GM18867 (cell line): ENCODE data around the gene ZFYVE28.

Experiments used
- ATAC-seq: cut with Tn5 transposase; IDR thresholded peaks from one replicate; pipeline ENCODE4 v1.9.1; 2021; ENCODE audit warnings: mild to moderate bottlenecking, moderate library complexity; ENCODE audit not compliant: unreplicated experiment

Gene ZFYVE28

GRCh38 chr4:2412534-2412884 lies 5.9 kb downstream of the ZFYVE28 start:
- ATAC-seq = peak; percentile 37

DNA sequence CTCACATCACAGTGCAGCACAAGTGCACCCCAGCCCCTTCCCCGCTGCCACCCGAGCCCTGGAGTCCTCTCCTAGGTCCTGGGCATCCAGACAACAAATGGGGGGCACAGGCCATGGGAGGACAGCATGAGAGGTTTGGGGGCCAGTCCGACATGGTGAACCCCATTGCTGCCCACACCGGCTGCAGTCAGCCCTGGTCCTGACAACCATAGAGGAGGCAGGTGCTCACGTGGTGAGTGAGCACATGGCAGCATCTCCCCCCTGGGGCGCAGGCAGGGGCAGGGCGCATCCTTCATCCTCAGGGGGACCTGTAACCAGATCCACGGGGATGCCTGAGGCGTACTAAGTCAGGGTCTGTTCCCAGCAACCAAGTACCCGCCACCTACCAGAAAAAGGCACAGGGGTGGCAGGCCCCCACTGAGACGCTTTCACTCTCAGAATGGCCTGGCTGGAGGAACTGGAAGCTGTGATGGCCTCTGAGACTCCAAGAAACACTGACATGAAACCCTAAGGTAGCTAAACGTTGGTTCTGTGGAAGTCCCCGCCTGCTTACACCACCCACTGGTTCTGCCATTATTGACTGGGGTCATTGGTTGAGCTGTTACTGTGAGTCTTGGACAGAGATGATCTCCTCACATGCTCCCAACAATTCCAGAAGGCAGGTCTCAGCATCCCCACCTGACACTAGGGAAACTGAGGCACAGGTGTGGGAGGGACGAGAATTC lies 6.5 kb downstream of the ZFYVE28 start:
- no peak for ATAC-seq

DNA sequence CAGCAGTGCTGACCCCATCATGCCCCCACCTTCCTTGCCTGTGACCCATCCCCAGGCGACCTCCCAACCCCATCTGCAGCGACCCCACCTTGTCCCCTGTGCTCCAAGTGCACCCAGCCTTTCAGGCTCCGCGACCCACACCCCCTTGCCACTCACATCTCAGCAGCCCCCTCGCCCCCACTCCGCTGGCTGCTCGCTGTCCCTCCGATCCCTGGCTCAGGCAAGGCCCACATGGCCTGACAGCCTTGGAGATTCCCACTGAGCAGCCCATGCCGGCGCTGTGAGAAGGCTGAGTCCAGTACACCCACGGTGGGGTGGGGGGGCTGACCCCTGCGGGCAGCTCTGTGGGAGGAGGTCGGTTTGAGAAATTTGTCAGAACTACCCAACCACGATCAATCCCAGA lies 9.1 kb downstream of the ZFYVE28 start:
- ATAC-seq = no peak

DNA sequence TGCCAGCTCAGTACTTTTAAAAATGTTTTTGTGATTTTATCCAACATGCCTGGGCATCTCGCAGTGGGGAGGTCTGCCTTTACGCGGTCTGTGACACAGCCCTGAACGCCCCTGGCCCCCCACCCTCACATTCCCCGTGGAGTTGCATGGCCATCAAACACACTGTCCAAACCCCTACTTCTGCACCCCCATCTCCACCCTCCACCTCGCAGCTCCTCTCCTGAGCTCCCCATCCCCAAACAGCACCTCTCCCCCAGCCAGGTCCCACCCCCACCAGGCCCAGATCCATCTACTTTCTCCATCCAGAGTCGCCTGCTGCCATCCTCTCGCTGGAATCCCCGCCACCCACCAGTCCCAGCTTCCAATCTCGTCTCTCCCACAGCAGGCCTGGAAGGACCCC lies 9.5 kb downstream of the ZFYVE28 start:
- no peak for ATAC-seq

- ATAC-seq = no peak
These were observed 10.0 kb downstream of the ZFYVE28 start for GRCh38 chr4:2408401-2408958.

DNA sequence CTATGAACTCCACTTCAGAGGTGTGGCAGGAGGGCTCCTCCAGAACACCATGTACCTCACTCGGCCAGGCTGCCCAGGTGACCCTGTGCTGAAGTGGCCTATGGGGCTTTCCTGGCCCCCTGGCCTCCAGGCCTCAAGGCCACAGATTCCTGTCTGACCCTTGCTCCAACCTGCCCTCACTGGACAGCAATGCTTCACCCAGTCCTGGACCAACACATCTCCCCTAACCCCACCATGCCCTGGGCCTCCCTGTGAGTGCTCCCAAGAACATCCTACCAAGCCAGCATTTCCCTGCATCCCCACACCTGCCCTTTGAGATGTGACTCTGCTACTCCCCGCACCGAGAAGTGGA lies 10.5 kb downstream of the ZFYVE28 start:
- ATAC-seq = no peak

DNA sequence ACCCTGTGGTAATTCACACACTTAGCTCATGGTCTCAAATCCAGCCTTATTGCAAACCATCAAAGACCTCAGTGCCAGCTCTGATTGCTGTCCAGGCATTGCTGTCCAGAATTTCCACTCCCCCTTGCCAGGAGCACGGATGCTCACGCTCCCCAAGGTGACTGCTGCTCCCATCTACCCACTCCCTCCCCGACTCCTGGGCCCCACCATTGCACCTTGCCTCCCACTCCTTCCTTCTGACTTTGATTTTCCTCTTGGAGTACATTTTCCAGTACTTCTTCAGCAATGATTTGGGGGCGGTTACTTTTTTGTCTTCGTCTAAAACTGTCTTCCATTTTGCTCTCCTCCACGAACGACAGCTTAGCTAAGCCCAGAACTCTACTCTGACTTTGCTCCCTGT lies 11.5 kb downstream of the ZFYVE28 start:
- ATAC-seq = no peak

GRCh38 chr4:2406406-2406805 lies 12.0 kb downstream of the ZFYVE28 start:
- no peak for ATAC-seq

GRCh38 chr4:2402941-2403340 lies 15.5 kb downstream of the ZFYVE28 start:
- no peak for ATAC-seq

GRCh38 chr4:2402048-2402842 lies 16.2 kb downstream of the ZFYVE28 start:
- no peak for ATAC-seq

DNA sequence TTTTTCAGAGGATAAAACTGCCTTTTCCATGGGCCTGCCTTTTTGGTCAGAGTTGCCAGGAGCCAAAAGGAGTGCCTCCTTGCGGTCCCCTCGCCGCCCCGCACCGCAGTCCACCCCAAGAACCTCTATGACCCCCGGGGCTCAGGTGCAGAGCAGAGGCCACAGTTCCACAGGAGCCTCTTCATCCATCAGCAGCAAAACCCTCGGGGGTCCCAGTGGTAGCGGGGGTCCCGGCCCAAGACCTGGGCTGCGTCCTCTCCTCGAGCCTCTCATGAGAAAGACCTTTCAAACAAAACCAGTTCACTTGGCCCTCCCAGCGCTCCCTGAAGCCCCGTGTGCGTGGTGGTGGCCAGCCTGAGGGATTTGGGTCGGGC lies 16.8 kb downstream of the ZFYVE28 start:
- ATAC-seq = no peak

DNA sequence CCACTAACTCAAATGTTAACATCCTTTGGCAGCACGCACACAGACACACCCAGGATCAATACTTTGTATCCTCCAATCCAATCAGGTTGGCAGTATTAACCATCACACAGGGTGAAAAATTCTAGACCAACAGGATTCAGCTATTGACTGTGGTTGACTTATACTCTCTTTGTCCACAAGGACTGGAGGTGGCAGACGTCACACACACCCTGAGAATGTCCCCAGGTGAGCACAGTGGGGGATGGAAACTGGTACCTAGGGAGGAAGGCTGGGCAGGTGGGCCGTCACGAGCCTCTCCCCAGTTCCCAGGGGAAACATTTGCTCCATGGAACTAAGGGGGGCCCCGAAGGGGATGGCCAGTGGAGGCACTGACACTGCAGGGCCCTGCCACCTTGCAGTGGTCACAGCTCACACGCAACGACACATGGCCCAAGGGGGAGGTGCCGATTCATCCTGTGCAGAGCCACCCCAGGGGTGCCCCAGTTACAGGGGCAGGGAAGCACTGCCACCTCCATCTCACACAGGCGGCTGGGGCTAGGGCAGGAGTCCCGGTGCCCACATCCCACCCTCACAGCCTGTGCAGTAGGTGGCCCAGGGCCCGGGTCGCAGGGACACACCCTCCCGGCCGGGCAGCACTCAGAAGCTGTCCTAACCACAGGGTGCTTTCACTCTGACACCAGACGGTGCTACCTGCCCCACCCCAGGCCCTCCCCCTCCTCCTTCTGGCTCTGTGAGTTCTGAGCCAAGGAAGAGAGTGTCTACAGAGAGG lies 17.4 kb downstream of the ZFYVE28 start:
- no peak for ATAC-seq

DNA sequence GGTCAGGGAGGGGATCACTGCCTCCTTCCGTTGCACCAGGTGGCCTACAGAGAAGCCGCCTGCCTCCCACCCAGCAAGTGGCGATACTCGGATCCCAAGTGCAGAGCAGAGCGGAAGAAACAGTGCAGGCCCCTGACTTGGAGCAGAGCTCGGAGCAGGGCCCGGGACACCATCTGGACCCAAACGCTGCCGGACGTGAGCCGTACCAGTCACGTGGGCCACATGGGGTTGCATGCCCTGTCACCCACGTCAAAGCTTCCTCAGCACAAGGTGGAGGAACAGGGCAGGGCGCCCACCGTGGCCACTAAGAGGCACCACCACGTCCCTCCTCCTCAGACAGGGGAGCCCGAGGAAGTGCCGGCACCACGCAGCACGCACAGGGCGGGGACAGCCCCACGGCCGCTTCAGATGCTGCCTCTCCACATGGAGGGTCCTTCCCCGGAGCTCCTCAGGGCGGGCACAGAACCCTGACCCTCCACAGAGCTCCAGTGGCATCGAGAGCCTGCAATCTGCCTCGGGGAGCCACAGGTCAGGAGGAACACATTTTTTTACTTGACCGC lies 18.7 kb downstream of the ZFYVE28 start:
- no peak for ATAC-seq

DNA sequence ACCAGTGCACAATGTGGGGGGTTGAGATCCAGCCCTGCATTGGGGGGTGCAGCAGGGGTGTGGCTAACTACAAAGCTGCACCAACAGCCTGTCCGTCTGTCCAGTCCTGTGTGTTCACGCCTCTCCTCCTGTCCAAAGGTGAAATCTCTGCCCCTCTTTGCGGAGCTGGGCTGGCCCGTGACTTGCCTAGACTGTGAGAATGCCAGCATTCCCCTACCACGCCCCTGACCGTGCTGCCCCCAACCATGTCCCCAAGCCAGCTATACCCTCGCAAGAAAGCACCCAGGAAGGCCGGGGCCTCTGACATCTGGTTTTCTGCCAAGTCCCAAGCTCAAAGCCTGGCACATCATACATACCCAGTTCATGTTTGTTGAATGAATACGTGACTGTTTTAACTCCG lies 19.2 kb downstream of the ZFYVE28 start:
- no peak for ATAC-seq

DNA sequence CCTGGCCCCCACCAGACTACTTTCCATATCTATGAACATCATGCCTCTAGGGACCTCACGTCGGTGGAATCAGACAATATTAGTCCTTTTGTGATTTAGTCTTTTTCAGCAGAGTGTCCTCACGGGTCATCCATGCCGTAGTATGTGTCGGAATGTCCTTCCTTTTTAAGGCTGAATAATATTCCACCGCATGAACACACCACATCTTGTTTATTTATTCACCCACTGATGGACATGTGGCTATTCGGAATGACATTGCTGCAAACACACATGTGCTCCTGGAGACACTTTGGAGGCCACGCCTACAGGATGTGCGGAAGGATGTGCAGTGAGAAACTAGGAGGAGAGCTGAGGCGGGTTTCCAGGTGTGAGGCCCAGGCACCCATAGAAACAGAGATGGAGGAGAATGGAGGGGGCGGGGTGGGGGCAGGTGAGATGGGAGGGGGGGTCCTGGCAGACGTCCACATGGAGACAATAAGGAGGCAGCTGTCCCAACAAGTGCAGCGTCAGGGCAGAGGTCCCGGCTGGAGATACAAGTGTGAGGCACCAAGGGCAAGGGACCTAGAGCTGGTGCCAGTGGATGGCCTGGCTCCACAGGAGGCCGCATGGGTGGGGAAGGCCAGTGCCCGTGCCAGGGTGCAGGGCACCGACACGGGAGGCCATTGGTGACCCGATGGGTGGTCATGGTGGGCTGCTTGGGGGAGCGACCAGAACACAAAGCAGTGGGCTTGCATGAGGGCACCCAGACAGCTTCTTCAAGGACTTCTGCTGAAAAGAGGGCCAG lies 20.7 kb downstream of the ZFYVE28 start:
- ATAC-seq = no peak

GRCh38 chr4:2396781-2397368 lies 21.6 kb downstream of the ZFYVE28 start:
- ATAC-seq = no peak

DNA sequence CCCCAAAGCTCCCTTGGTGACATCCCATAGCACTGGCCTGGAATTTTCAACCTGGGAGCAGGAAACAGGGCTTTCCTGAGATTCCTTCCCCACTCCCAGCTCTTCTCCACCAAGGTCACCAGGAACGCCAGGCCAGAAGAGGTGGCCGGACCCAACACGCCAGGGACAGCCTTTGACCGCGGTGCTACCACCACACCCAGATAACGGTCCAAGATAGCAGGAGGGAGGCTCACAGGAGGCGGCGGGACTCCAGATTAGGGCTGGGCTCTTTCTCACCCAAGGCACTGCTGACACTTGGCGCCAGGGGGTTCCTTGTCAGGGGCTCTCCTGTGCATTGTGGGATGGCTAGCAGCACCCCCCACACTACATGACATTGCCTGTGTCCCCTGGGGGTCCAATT lies 22.9 kb downstream of the ZFYVE28 start:
- no peak for ATAC-seq

DNA sequence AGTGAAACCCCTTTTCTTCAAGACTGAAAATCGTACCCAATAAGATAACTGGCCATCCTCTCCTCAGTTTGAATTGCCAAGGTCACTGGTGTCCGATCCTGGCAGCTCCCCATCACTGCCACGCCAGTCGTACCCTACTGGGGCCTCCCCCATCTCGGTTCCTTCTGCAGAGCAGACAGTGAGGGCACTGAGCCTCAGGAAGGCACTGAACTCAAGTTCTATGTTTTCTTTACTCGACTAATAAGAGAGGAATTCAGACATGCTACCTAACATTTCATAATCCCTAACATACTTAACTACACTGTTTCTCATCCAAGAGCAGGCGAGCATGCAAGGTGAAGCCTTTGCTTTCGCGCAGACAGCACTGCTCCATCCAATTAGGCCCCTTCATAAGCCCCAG lies 23.4 kb downstream of the ZFYVE28 start:
- ATAC-seq = no peak

DNA sequence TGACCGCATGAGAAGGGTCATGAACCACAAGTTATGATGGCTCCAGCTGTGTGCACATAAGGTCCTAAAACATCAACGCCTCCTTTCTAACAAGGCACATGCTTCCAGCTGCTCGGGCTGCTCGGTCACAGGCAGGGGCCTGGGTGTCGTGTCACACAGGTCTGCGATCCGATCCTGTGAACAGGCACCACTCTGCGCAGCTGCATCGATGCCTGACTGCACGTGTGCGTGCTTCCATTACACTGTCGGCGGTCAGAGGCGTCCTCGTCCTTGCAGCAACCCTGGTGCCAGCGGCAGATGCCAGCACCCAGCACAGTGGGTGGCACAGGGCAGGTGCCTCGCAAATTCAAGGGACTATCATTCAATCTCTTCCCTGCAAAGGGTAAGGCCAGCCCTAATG lies 23.9 kb downstream of the ZFYVE28 start:
- no peak for ATAC-seq
